OCI-LY1 (cell line): ENCODE results near the gene GTF3C2.

Experiments
- H2AFZ ChIP-seq: fragments of 200-600 bp; sonication (generic), shearing (Covaris generic); 2 replicates; pipeline ENCODE4 v1.6.0; 2014; ENCODE audit warnings: antibody characterized with exemption, mild to moderate bottlenecking, low read length
- H3F3A ChIP-seq: fragments of 200-600 bp; sonication (generic), shearing (Covaris generic); 2 replicates; pipeline ENCODE4 v1.6.0; 2014; ENCODE audit warnings: mild to moderate bottlenecking, antibody characterized with exemption, low read length, moderate library complexity; ENCODE audit not compliant: insufficient read depth
- H3K27ac ChIP-seq: fragments of 200-600 bp; sonication (generic); 2 replicates; pipeline ENCODE4 v1.5.1; 2014; ENCODE audit warnings: low read length, mixed run types, mild to moderate bottlenecking, low read depth; ENCODE audit not compliant: poor library complexity, severe bottlenecking
- H3K27me3 ChIP-seq: fragments of 200-600 bp; sonication (generic); 2 replicates; pipeline ENCODE4 v1.6.0; 2014; ENCODE audit warnings: antibody characterized with exemption, mild to moderate bottlenecking, low read length, moderate library complexity; ENCODE audit not compliant: insufficient read depth
- H3K36me3 ChIP-seq: fragments of 200-600 bp; sonication (generic); 2 replicates; pipeline ENCODE4 v1.6.1; 2014; ENCODE audit warnings: mild to moderate bottlenecking, antibody characterized with exemption, low read length, moderate library complexity, mixed read lengths; ENCODE audit not compliant: insufficient read depth
- H3K4me1 ChIP-seq: fragments of 200-600 bp; sonication (generic); 2 replicates; pipeline ENCODE4 v1.5.1; 2014; ENCODE audit warnings: mild to moderate bottlenecking, low read length, moderate library complexity; ENCODE audit not compliant: insufficient read depth, severe bottlenecking
- H3K4me2 ChIP-seq: fragments of 200-600 bp; sonication (generic), shearing (Covaris generic); 2 replicates; pipeline ENCODE4 v1.6.1; 2014; ENCODE audit warnings: low read length
- H3K4me3 ChIP-seq: fragments of 200-600 bp; sonication (generic); 2 replicates; pipeline ENCODE4 v1.5.1; 2014; ENCODE audit warnings: low read length, low read depth, mild to moderate bottlenecking, mixed read lengths; ENCODE audit not compliant: poor library complexity, severe bottlenecking
- H3K79me2 ChIP-seq: fragments of 200-600 bp; shearing (Covaris generic); 2 replicates; pipeline ENCODE4 v1.6.1; 2016; ENCODE audit warnings: mixed run types, low read length, mixed read lengths; ENCODE audit not compliant: insufficient read depth
- H3K9ac ChIP-seq: fragments of 200-600 bp; sonication (generic), shearing (Covaris generic); 2 replicates; pipeline ENCODE4 v1.6.1; 2014; ENCODE audit warnings: mild to moderate bottlenecking, low read length, mixed read lengths
- H3K9me2 ChIP-seq: fragments of 200-600 bp; sonication (generic), shearing (Covaris generic); 2 replicates; pipeline ENCODE4 v1.6.1; 2014; ENCODE audit warnings: low read depth, mild to moderate bottlenecking, low read length, mixed read lengths
- H3K9me3 ChIP-seq: fragments of 200-600 bp; shearing (Covaris generic); 2 replicates; pipeline ENCODE4 v1.6.1; 2014; ENCODE audit warnings: low read length, mixed read lengths
- H4K20me1 ChIP-seq: fragments of 200-600 bp; sonication (generic), shearing (Covaris generic); 2 replicates; pipeline ENCODE4 v1.6.0; 2016; ENCODE audit warnings: mild to moderate bottlenecking, low read length; ENCODE audit not compliant: insufficient read depth
- CTCF ChIP-seq: fragments of 200-600 bp; sonication (generic), shearing (Covaris generic); IDR thresholded peaks from 2 replicates; pipeline ENCODE4 v1.5.1; 2017; ENCODE audit warnings: mild to moderate bottlenecking, antibody characterized with exemption, low read length, moderate library complexity, mixed read lengths
- EZH2 ChIP-seq: fragments of 200-600 bp; sonication (generic), shearing (Covaris generic); IDR thresholded peaks from 2 replicates; pipeline ENCODE4 v1.8.0; 2017; ENCODE audit warnings: borderline replicate concordance, mixed run types, mild to moderate bottlenecking, antibody characterized with exemption, low read length, moderate library complexity, mixed read lengths

Gene GTF3C2

GRCh38 chr2:27362678-27363420 lies 6.3 kb upstream of the GTF3C2 start:
- no peaks in the 10 kb centered on the region for H3K27me3 ChIP-seq
- H2AFZ ChIP-seq: no peak overlapping the region
- no peaks in the 10 kb centered on the region for H3K9me2 ChIP-seq
- no peaks in the 10 kb centered on the region for H3K9me3 ChIP-seq
- H3K79me2 ChIP-seq: peaks cover 6% of the 10 kb centered on the region; the same call in 1 of the 2 replicates
- H3K4me1 ChIP-seq: peaks cover 6% of the 10 kb centered on the region
- no peak overlapping the region for H3K9ac ChIP-seq
- H3K4me3 ChIP-seq: no peak overlapping the region
- H3F3A ChIP-seq: no peaks in the 10 kb centered on the region
- TF ChIP-seq CTCF: no peak
- TF ChIP-seq EZH2: no peak
- peaks cover 47% of the 10 kb centered on the region for H3K36me3 ChIP-seq
- no peaks in the 10 kb centered on the region for H4K20me1 ChIP-seq
- H3K4me2 ChIP-seq: no peak overlapping the region
- no peak overlapping the region for H3K27ac ChIP-seq

GRCh38 chr2:27356056-27356381 lies 545 bp downstream of the GTF3C2 start:
- H3K9me2 ChIP-seq: no peaks in the 10 kb centered on the region
- peak overlapping the region; percentile 89 for H3K9ac ChIP-seq
- no peak overlapping the region for H2AFZ ChIP-seq
- H3K4me1 ChIP-seq: peaks cover 46% of the 10 kb centered on the region
- no peaks in the 10 kb centered on the region for H4K20me1 ChIP-seq
- no peaks in the 10 kb centered on the region for H3F3A ChIP-seq
- no peaks in the 10 kb centered on the region for H3K9me3 ChIP-seq
- H3K4me2 ChIP-seq: peak overlapping the region; percentile 76
- peaks cover 7% of the 10 kb centered on the region; the same call in 1 of the 2 replicates for H3K36me3 ChIP-seq
- H3K79me2 ChIP-seq: peaks cover 62% of the 10 kb centered on the region
- peak overlapping the region; percentile 81 for H3K4me3 ChIP-seq
- TF ChIP-seq CTCF (no peak), EZH2 (no peak)
- H3K27ac ChIP-seq: peak overlapping the region; percentile 75
- H3K27me3 ChIP-seq: no peaks in the 10 kb centered on the region

GRCh38 chr2:27354597-27354927 lies 2.0 kb downstream of the GTF3C2 start:
- Histone ChIP-seq H3F3A (no peaks in the 10 kb centered on the region), H3K27ac (no peak overlapping the region), H3K4me3 (no peak overlapping the region), H3K9ac (no peak overlapping the region), H3K9me3 (no peaks in the 10 kb centered on the region), H2AFZ (no peak overlapping the region), H3K9me2 (no peaks in the 10 kb centered on the region), H4K20me1 (no peaks in the 10 kb centered on the region), H3K27me3 (no peaks in the 10 kb centered on the region), H3K36me3 (peaks cover 10% of the 10 kb centered on the region; the same call in 1 of the 2 replicates), H3K79me2 (peaks cover 72% of the 10 kb centered on the region), H3K4me1 (peaks cover 50% of the 10 kb centered on the region), H3K4me2 (0 out of 2 replicates have a peak overlapping the region, but pooled peaks have one; percentile 76)
- TF ChIP-seq EZH2: no peak
- TF ChIP-seq CTCF: no peak
